NB4 (cell line): Measurements from ENCODE around the gene CENPB.

ENCODE experiments used
- MYC ChIP-seq: IDR thresholded peaks from 2 replicates; pipeline ENCODE4 v1.6.1; 2011; ENCODE audit warnings: low read depth, low read length
- POLR2A ChIP-seq: IDR thresholded peaks from 2 replicates; pipeline ENCODE4 v1.6.1; 2011; ENCODE audit warnings: mild to moderate bottlenecking; ENCODE audit not compliant: insufficient read length; ENCODE audit errors: extremely low read depth
- TF ChIP-seq, protein P1 (sequence below): IDR thresholded peaks from one replicate; pipeline ENCODE4 v1.5.1; 2012; ENCODE audit warnings: low read depth, low read length
- TF ChIP-seq, protein P2 (sequence below): IDR thresholded peaks from 2 replicates; pipeline ENCODE4 v1.6.1; 2011; ENCODE audit warnings: low read depth, low read length

DNA sequence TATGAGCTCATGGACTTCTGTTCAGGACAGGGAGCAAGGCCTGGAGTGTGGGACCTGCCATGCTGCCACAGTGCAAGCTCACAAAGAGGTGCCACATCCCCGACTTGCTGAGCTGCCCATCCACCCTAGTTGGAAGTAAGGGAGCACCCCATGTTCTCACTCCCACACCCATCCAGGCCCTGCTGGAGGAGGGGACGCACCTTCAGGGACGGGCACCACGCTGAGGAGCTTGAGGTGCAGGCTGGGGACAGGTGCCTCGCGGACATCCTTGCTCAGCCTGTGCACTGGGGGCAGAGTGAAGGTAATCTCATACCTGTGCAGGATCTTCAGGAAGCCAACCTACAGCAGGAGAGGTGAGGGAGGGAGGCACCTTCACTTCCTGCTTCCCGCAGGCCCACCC is 31.3 kb downstream of the CENPB start:
- no peak for TF ChIP-seq POLR2A
- TF ChIP-seq, protein P1, sequence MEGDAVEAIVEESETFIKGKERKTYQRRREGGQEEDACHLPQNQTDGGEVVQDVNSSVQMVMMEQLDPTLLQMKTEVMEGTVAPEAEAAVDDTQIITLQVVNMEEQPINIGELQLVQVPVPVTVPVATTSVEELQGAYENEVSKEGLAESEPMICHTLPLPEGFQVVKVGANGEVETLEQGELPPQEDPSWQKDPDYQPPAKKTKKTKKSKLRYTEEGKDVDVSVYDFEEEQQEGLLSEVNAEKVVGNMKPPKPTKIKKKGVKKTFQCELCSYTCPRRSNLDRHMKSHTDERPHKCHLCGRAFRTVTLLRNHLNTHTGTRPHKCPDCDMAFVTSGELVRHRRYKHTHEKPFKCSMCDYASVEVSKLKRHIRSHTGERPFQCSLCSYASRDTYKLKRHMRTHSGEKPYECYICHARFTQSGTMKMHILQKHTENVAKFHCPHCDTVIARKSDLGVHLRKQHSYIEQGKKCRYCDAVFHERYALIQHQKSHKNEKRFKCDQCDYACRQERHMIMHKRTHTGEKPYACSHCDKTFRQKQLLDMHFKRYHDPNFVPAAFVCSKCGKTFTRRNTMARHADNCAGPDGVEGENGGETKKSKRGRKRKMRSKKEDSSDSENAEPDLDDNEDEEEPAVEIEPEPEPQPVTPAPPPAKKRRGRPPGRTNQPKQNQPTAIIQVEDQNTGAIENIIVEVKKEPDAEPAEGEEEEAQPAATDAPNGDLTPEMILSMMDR = no peak
- TF ChIP-seq, protein P2, sequence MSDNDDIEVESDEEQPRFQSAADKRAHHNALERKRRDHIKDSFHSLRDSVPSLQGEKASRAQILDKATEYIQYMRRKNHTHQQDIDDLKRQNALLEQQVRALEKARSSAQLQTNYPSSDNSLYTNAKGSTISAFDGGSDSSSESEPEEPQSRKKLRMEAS = no peak
- no peak for TF ChIP-seq MYC
